Measurements from ENCODE around the gene KLHL6.
"Not testable (repeated sequence)": the region's sequence is repeated elsewhere in the genome, so short reads cannot be mapped to it uniquely, and the experiment has no call there.

KLHL6 gene

GRCh38 chr3:183533412-183534132, 21.9 kb downstream of the KLHL6 start:
- Histone ChIP-seq H3K4me3 (ENCODE audit: low read length) (no peak overlapping the region), H3K4me1 (ENCODE audit: control insufficient read depth, insufficient read depth, low read length) (no peaks in the 10 kb centered on the region), H3K27ac (ENCODE audit: low read length) (no peak overlapping the region), H3K36me3 (ENCODE audit: control insufficient read depth, insufficient read depth, low read length) (no peaks in the 10 kb centered on the region), H3K27me3 (ENCODE audit: control insufficient read depth, insufficient read depth, low read length) (no peaks in the 10 kb centered on the region; the same call in 1 of the 2 replicates), H3K9me3 (ENCODE audit: control insufficient read depth, insufficient read depth, low read length) (no peaks in the 10 kb centered on the region)
- DNase-seq (ENCODE audit: low read depth, low spot score): no peak
- no CpG with 5 or more reads among the region's 10 CpGs for WGBS (ENCODE audit: insufficient coverage, insufficient read length)

GRCh38 chr3:183532620-183533411, 22.7 kb downstream of the KLHL6 start:
- no peak for DNase-seq (ENCODE audit: low read depth, low spot score)
- Histone ChIP-seq H3K27me3 (ENCODE audit: control insufficient read depth, insufficient read depth, low read length) (no peaks in the 10 kb centered on the region; the same call in 1 of the 2 replicates), H3K36me3 (ENCODE audit: control insufficient read depth, insufficient read depth, low read length) (no peaks in the 10 kb centered on the region), H3K27ac (ENCODE audit: low read length) (no peak overlapping the region), H3K4me1 (ENCODE audit: control insufficient read depth, insufficient read depth, low read length) (no peaks in the 10 kb centered on the region), H3K4me3 (ENCODE audit: low read length) (no peak overlapping the region), H3K9me3 (ENCODE audit: control insufficient read depth, insufficient read depth, low read length) (no peaks in the 10 kb centered on the region)
- no CpG with 5 or more reads among the region's 6 CpGs for WGBS (ENCODE audit: insufficient coverage, insufficient read length)

- Histone ChIP-seq H3K27me3 (ENCODE audit: control insufficient read depth, insufficient read depth, low read length) (no peaks in the 10 kb centered on the region; the same call in 1 of the 2 replicates), H3K4me1 (ENCODE audit: control insufficient read depth, insufficient read depth, low read length) (no peaks in the 10 kb centered on the region), H3K9me3 (ENCODE audit: control insufficient read depth, insufficient read depth, low read length) (no peaks in the 10 kb centered on the region), H3K27ac (ENCODE audit: low read length) (no peak overlapping the region), H3K4me3 (ENCODE audit: low read length) (no peak overlapping the region), H3K36me3 (ENCODE audit: control insufficient read depth, insufficient read depth, low read length) (no peaks in the 10 kb centered on the region)
- no peak for DNase-seq (ENCODE audit: low read depth, low spot score)
- no CpG with 5 or more reads among the region's 7 CpGs for WGBS (ENCODE audit: insufficient coverage, insufficient read length)
These were observed 25.8 kb downstream of the KLHL6 start for GRCh38 chr3:183529717-183530116.

- no peaks in the 10 kb centered on the region; the same call in 1 of the 2 replicates for H3K27me3 ChIP-seq (ENCODE audit: control insufficient read depth, insufficient read depth, low read length)
- no peak overlapping the region for H3K4me3 ChIP-seq (ENCODE audit: low read length)
- no peak overlapping the region for H3K27ac ChIP-seq (ENCODE audit: low read length)
- no peaks in the 10 kb centered on the region for H3K9me3 ChIP-seq (ENCODE audit: control insufficient read depth, insufficient read depth, low read length)
- WGBS (ENCODE audit: insufficient coverage, insufficient read length): no CpG with 5 or more reads among the region's 1 CpG
- no peak for DNase-seq (ENCODE audit: low read depth, low spot score)
- no peaks in the 10 kb centered on the region for H3K36me3 ChIP-seq (ENCODE audit: control insufficient read depth, insufficient read depth, low read length)
- no peaks in the 10 kb centered on the region; the same call in 1 of the 2 replicates for H3K4me1 ChIP-seq (ENCODE audit: control insufficient read depth, insufficient read depth, low read length)
These were observed 26.3 kb downstream of the KLHL6 start for GRCh38 chr3:183529185-183529584.

- not testable (repeated sequence) for DNase-seq (ENCODE audit: low read depth, low spot score); H3K4me1 ChIP-seq (ENCODE audit: control insufficient read depth, insufficient read depth, low read length); H3K27ac ChIP-seq (ENCODE audit: low read length); H3K9me3 ChIP-seq (ENCODE audit: control insufficient read depth, insufficient read depth, low read length); H3K27me3 ChIP-seq (ENCODE audit: control insufficient read depth, insufficient read depth, low read length); H3K4me3 ChIP-seq (ENCODE audit: low read length); H3K36me3 ChIP-seq (ENCODE audit: control insufficient read depth, insufficient read depth, low read length)
- WGBS (ENCODE audit: insufficient coverage, insufficient read length): no CpG with 5 or more reads among the region's 6 CpGs
These were observed 26.7 kb downstream of the KLHL6 start for GRCh38 chr3:183528758-183529157.

GRCh38 chr3:183527428-183528379, 27.8 kb downstream of the KLHL6 start:
- no peak overlapping the region for H3K27ac ChIP-seq (ENCODE audit: low read length)
- no CpG with 5 or more reads among the region's 12 CpGs for WGBS (ENCODE audit: insufficient coverage, insufficient read length)
- H3K4me3 ChIP-seq (ENCODE audit: low read length): no peak overlapping the region
- no peaks in the 10 kb centered on the region; the same call in 1 of the 2 replicates for H3K27me3 ChIP-seq (ENCODE audit: control insufficient read depth, insufficient read depth, low read length)
- no peaks in the 10 kb centered on the region for H3K36me3 ChIP-seq (ENCODE audit: control insufficient read depth, insufficient read depth, low read length)
- no peak for DNase-seq (ENCODE audit: low read depth, low spot score)
- H3K4me1 ChIP-seq (ENCODE audit: control insufficient read depth, insufficient read depth, low read length): no peaks in the 10 kb centered on the region; the same call in 1 of the 2 replicates
- no peaks in the 10 kb centered on the region for H3K9me3 ChIP-seq (ENCODE audit: control insufficient read depth, insufficient read depth, low read length)

- H3K9me3 ChIP-seq (ENCODE audit: control insufficient read depth, insufficient read depth, low read length): no peaks in the 10 kb centered on the region
- no CpG with 5 or more reads among the region's 4 CpGs for WGBS (ENCODE audit: insufficient coverage, insufficient read length)
- H3K4me1 ChIP-seq (ENCODE audit: control insufficient read depth, insufficient read depth, low read length): no peaks in the 10 kb centered on the region; the same call in 1 of the 2 replicates
- H3K27ac ChIP-seq (ENCODE audit: low read length): no peak overlapping the region
- H3K36me3 ChIP-seq (ENCODE audit: control insufficient read depth, insufficient read depth, low read length): no peaks in the 10 kb centered on the region
- H3K4me3 ChIP-seq (ENCODE audit: low read length): no peak overlapping the region
- DNase-seq (ENCODE audit: low read depth, low spot score): no peak
- no peaks in the 10 kb centered on the region for H3K27me3 ChIP-seq (ENCODE audit: control insufficient read depth, insufficient read depth, low read length)
These were observed 28.6 kb downstream of the KLHL6 start for GRCh38 chr3:183526838-183527427.

- Histone ChIP-seq H3K4me1 (ENCODE audit: control insufficient read depth, insufficient read depth, low read length) (no peaks in the 10 kb centered on the region; the same call in 1 of the 2 replicates), H3K9me3 (ENCODE audit: control insufficient read depth, insufficient read depth, low read length) (no peaks in the 10 kb centered on the region), H3K27ac (ENCODE audit: low read length) (no peak overlapping the region), H3K27me3 (ENCODE audit: control insufficient read depth, insufficient read depth, low read length) (no peaks in the 10 kb centered on the region), H3K4me3 (ENCODE audit: low read length) (no peak overlapping the region), H3K36me3 (ENCODE audit: control insufficient read depth, insufficient read depth, low read length) (no peaks in the 10 kb centered on the region)
- no peak for DNase-seq (ENCODE audit: low read depth, low spot score)
- no CpG with 5 or more reads among the region's 6 CpGs for WGBS (ENCODE audit: insufficient coverage, insufficient read length)
These were observed 31.0 kb downstream of the KLHL6 start for GRCh38 chr3:183524476-183524875.

- not testable (repeated sequence) for H3K4me3 ChIP-seq (ENCODE audit: low read length); H3K27me3 ChIP-seq (ENCODE audit: control insufficient read depth, insufficient read depth, low read length); DNase-seq (ENCODE audit: low read depth, low spot score); H3K9me3 ChIP-seq (ENCODE audit: control insufficient read depth, insufficient read depth, low read length); H3K4me1 ChIP-seq (ENCODE audit: control insufficient read depth, insufficient read depth, low read length); H3K36me3 ChIP-seq (ENCODE audit: control insufficient read depth, insufficient read depth, low read length); H3K27ac ChIP-seq (ENCODE audit: low read length)
- no CpG with 5 or more reads among the region's 19 CpGs for WGBS (ENCODE audit: insufficient coverage, insufficient read length)
These were observed 34.6 kb downstream of the KLHL6 start for GRCh38 chr3:183520741-183521556.
